Tibial nerve (tissue), 4 donors: ENCODE results near the gene TBX15. TPM values are rescaled to one million over a fixed set of nuclear protein-coding genes. Genes with fewer than 3 reads are reported as not detected.
"Not testable (repeated sequence)": the region's sequence is repeated elsewhere in the genome, so short reads cannot be mapped to it uniquely, and the experiment has no call there.

Experiments
- DNase-seq, 2 donors: peaks; one replicate each; pipeline ENCODE4 v3.0.0-alpha.2; 2019; ENCODE audit warnings: low spot score in 2 of 2
- H3K27ac ChIP-seq, 4 donors: fragments of 200-600 bp; sonication (generic) in 3 of 4; one replicate each; pipeline ENCODE4 v1.5.1; 2017 to 2019; ENCODE audit warnings: mild to moderate bottlenecking in 1 of 4
- H3K27me3 ChIP-seq, 2 donors: fragments of 200-600 bp; sonication (generic) in 1 of 2; one replicate each; pipeline versions ENCODE4 v1.5.1 to v1.6.0; 2017 to 2019
- H3K36me3 ChIP-seq, 3 donors: fragments of 200-600 bp; sonication (generic); one replicate each; pipeline ENCODE4 v1.5.1; 2018 to 2019
- H3K4me1 ChIP-seq, 4 donors: fragments of 200-600 bp; sonication (generic) in 3 of 4; one replicate each; pipeline ENCODE4 v1.5.1; 2017 to 2019
- H3K4me3 ChIP-seq, 4 donors: fragments of 200-600 bp; sonication (generic) in 3 of 4; one replicate each; pipeline ENCODE4 v1.5.1; 2017 to 2019; ENCODE audit warnings: mild to moderate bottlenecking in 1 of 4, moderate library complexity in 1 of 4
- H3K9me3 ChIP-seq, 4 donors: fragments of 200-600 bp; sonication (generic) in 3 of 4; one replicate each; pipeline ENCODE4 v1.5.1; 2017 to 2019
- CTCF ChIP-seq, 5 experiments: fragments of 200-600 bp in 3 of 5; fragments of 450-650 bp in 2 of 5; sonication (generic) in 3 of 5; IDR thresholded peaks; one replicate each; pipeline ENCODE4 v1.5.1; 2016 to 2019; ENCODE audit warnings: antibody characterized with exemption in 5 of 5, mild to moderate bottlenecking in 3 of 5, moderate library complexity in 2 of 5
- EP300 ChIP-seq, 2 donors: sonication (generic); formaldehyde crosslinking; IDR thresholded peaks; one replicate each; pipeline ENCODE4 v1.6.1; 2017; ENCODE audit warnings: antibody characterized with exemption in 2 of 2, mild to moderate bottlenecking in 1 of 2
- POLR2A ChIP-seq, 2 donors: fragments of 450-650 bp; IDR thresholded peaks; one replicate each; pipeline ENCODE4 v1.6.1; 2017; ENCODE audit warnings: antibody characterized with exemption in 2 of 2, mild to moderate bottlenecking in 2 of 2, moderate library complexity in 2 of 2
- WGBS, 2 donors: methylation state at CpG; one replicate each; pipeline ENCODE4 v1.1.5; 2018; 5-methylcytosine and 5-hydroxymethylcytosine counted together
- total RNA-seq, 4 donors: library from RNA; depleted of rRNA; stranded (reverse); fragments of >200 nt; gene quantifications; one replicate each; pipeline ENCODE4 v1.1.0, GENCODE V29; 2016

TBX15 gene
- total RNA-seq, 4 donors from 2014 or later = 38.7 to 57.0 (median 48.2) TPM

- no peaks in the 10 kb centered on the region for H3K9me3 ChIP-seq
- H3K27ac ChIP-seq = peak overlapping the region in 1 of 4 donors; percentile 36
- DNase-seq = no peak
- TF ChIP-seq EP300 (IDR thresholded peaks at IDR 0.05) = no peak
- H3K4me1 ChIP-seq = peaks cover 0 to 28% (median 7%) of the 10 kb centered on the region in 4 donors
- H3K4me3 ChIP-seq = no peak overlapping the region
- 61 to 69% methylated on average over 7 of the region's 7 CpGs for WGBS, 2 donors
- no peaks in the 10 kb centered on the region for H3K36me3 ChIP-seq
- H3K27me3 ChIP-seq = no peaks in the 10 kb centered on the region
Measured at GRCh38 chr1:118960026-118960561, 28.0 kb downstream of the TBX15 start.

GRCh38 chr1:118958937-118959631, 29.1 kb downstream of the TBX15 start:
- Histone ChIP-seq H3K27ac (no peak overlapping the region), H3K4me1 (peaks cover 0 to 19% (median 7%) of the 10 kb centered on the region in 4 donors), H3K4me3 (no peak overlapping the region), H3K9me3 (no peaks in the 10 kb centered on the region), H3K36me3 (no peaks in the 10 kb centered on the region), H3K27me3 (no peaks in the 10 kb centered on the region)
- 63 to 82% methylated on average over 1 of the region's 1 CpG for WGBS, 2 donors
- TF ChIP-seq POLR2A (IDR thresholded peaks at IDR 0.05) (no peak), CTCF (IDR thresholded peaks at IDR 0.05) (no peak), EP300 (IDR thresholded peaks at IDR 0.05) (no peak)
- DNase-seq = no peak

- TF ChIP-seq POLR2A (IDR thresholded peaks at IDR 0.05) (no peak), CTCF (IDR thresholded peaks at IDR 0.05) (no peak), EP300 (IDR thresholded peaks at IDR 0.05) (no peak)
- Histone ChIP-seq H3K36me3 (no peaks in the 10 kb centered on the region), H3K27me3 (no peaks in the 10 kb centered on the region), H3K4me1 (peaks cover 0 to 13% (median 5%) of the 10 kb centered on the region in 4 donors), H3K9me3 (no peaks in the 10 kb centered on the region), H3K27ac (no peak overlapping the region), H3K4me3 (no peak overlapping the region)
- DNase-seq = no peak
- 62 to 98% methylated on average over 3 of the region's 3 CpGs for WGBS, 2 donors
Measured at GRCh38 chr1:118958140-118958539, 30.0 kb downstream of the TBX15 start.

DNA sequence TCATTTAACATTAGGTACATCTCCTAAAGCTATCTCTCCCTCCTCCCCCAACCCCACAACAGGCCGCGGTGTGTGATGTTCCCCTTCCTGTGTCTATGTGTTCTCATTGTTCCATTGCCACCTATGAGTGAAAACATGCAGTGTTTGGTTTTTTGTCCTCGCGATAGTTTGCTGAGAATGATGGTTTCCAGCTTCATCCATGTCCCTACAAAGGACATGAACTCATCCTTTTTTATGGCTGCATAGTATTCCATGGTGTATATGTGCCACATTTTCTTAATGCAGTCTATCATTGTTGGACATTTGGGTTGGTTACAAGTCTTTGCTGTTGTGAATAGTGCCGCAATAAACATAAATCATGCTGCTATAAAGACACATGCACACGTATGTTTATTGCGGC, 30.6 kb downstream of the TBX15 start:
- not testable (repeated sequence) for H3K4me3 ChIP-seq, H3K27me3 ChIP-seq, H3K9me3 ChIP-seq, H3K27ac ChIP-seq, H3K36me3 ChIP-seq, DNase-seq
- peaks cover 0 to 13% (median 5%) of the 10 kb centered on the region in 4 donors for H3K4me1 ChIP-seq
- WGBS, 2 donors = 99% methylated on average over 7 of the region's 7 CpGs

GRCh38 chr1:118954301-118954905, 33.7 kb downstream of the TBX15 start:
- Histone ChIP-seq H3K9me3 (no peaks in the 10 kb centered on the region), H3K4me1 (peaks cover 0 to 22% (median 0%) of the 10 kb centered on the region in 4 donors), H3K4me3 (no peak overlapping the region), H3K27me3 (no peaks in the 10 kb centered on the region), H3K36me3 (no peaks in the 10 kb centered on the region), H3K27ac (no peak overlapping the region)
- WGBS, 2 donors = 62 to 65% methylated on average over 3 of the region's 3 CpGs
- DNase-seq = no peak
- TF ChIP-seq CTCF (IDR thresholded peaks at IDR 0.05) (no peak), EP300 (IDR thresholded peaks at IDR 0.05) (no peak), POLR2A (IDR thresholded peaks at IDR 0.05) (no peak)

- no peaks in the 10 kb centered on the region for H3K9me3 ChIP-seq
- no peak for TF ChIP-seq EP300 (IDR thresholded peaks at IDR 0.05)
- no peak overlapping the region for H3K4me3 ChIP-seq
- H3K27me3 ChIP-seq = no peaks in the 10 kb centered on the region
- peaks cover 0 to 40% (median 0%) of the 10 kb centered on the region in 4 donors for H3K4me1 ChIP-seq
- DNase-seq = no peak
- no peak overlapping the region for H3K27ac ChIP-seq
- 83 to 92% methylated on average over 2 of the region's 2 CpGs for WGBS, 2 donors
- no peaks in the 10 kb centered on the region for H3K36me3 ChIP-seq
Measured at GRCh38 chr1:118951270-118951936, 36.7 kb downstream of the TBX15 start.
